BLaER1 treated with 17β-estradiol and CSF1 and Interleukin-3, amounts not matched to agents 10 nM and 100 nM (cell line): ENCODE data around the gene LPP.

ENCODE experiments used
- H3K27ac ChIP-seq, 11 experiments: shearing (Covaris generic); formaldehyde crosslinking; 2 replicates each; pipeline ENCODE4 v1.8.1; 2022
- H3K27me3 ChIP-seq, 11 experiments: shearing (Covaris generic); formaldehyde crosslinking; 2 replicates each; pipeline ENCODE4 v1.8.1; 2022
- H3K36me3 ChIP-seq, 11 experiments: shearing (Covaris generic); formaldehyde crosslinking; 2 replicates each; pipeline ENCODE4 v1.8.1; 2022
- H3K4me1 ChIP-seq, 10 experiments: shearing (Covaris generic); formaldehyde crosslinking; 2 replicates each; pipeline ENCODE4 v1.8.1; 2022
- H3K4me2 ChIP-seq, 11 experiments: shearing (Covaris generic); formaldehyde crosslinking; 2 replicates each; pipeline ENCODE4 v1.8.1; 2022
- H3K4me3 ChIP-seq, 10 experiments: shearing (Covaris generic); formaldehyde crosslinking; 2 replicates each; pipeline ENCODE4 v1.8.1; 2022
- H3K9ac ChIP-seq, 11 experiments: shearing (Covaris generic); formaldehyde crosslinking; 2 replicates each; pipeline ENCODE4 v1.8.1; 2022
- H3K9me3 ChIP-seq, 11 experiments: shearing (Covaris generic); formaldehyde crosslinking; replicated peaks in 1 of 11; 2 replicates each; pipeline ENCODE4 v1.8.1; 2022
- H4K20me1 ChIP-seq, 11 experiments: shearing (Covaris generic); formaldehyde crosslinking; 2 replicates each; pipeline ENCODE4 v1.8.1; 2022
- Cebpa-rat ChIP-seq, 11 experiments: shearing (Covaris generic); IDR thresholded peaks; 2 replicates each; pipeline ENCODE4 v1.8.1; 2022

LPP gene

GRCh38 chr3:188199386-188199785 is 45.4 kb downstream of the LPP start:
- peaks cover 0 to 49% (median 25%) of the 10 kb centered on the region in 11 experiments; a peak in 17 of 22 replicates for H3K36me3 ChIP-seq
- no peak overlapping the region for H3K4me2 ChIP-seq
- H3K4me1 ChIP-seq: peaks cover 6 to 60% (median 23%) of the 10 kb centered on the region in 10 experiments; a peak in 18 of 20 replicates
- no peaks in the 10 kb centered on the region for H3K27me3 ChIP-seq
- no peak overlapping the region for H3K9ac ChIP-seq
- no peak overlapping the region for H3K27ac ChIP-seq
- no peak for TF ChIP-seq Cebpa-rat (IDR thresholded peaks at IDR 0.05)
- H3K4me3 ChIP-seq: no peak overlapping the region
- peaks cover 0 to 5% (median 0%) of the 10 kb centered on the region in 11 experiments; a peak in 3 of 22 replicates for H3K9me3 ChIP-seq
- peaks cover 0 to 84% (median 9%) of the 10 kb centered on the region in 11 experiments; a peak in 8 of 22 replicates for H4K20me1 ChIP-seq

- Histone ChIP-seq H4K20me1 (peaks cover 0 to 84% (median 9%) of the 10 kb centered on the region in 11 experiments; a peak in 9 of 22 replicates), H3K9ac (no peak overlapping the region), H3K27me3 (no peaks in the 10 kb centered on the region), H3K4me3 (no peak overlapping the region), H3K9me3 (peaks cover 0 to 5% (median 0%) of the 10 kb centered on the region in 11 experiments; a peak in 3 of 22 replicates), H3K4me2 (peak overlapping the region in 7 of 11 experiments; percentile 13 to 58 (median 45); a peak in 14 of 22 replicates), H3K36me3 (peaks cover 0 to 51% (median 27%) of the 10 kb centered on the region in 11 experiments; a peak in 18 of 22 replicates), H3K4me1 (peaks cover 6 to 51% (median 23%) of the 10 kb centered on the region in 10 experiments; a peak in 18 of 20 replicates), H3K27ac (peak overlapping the region in 2 of 11 experiments; percentile 15 to 17; a peak in 3 of 22 replicates)
- no peak for TF ChIP-seq Cebpa-rat (IDR thresholded peaks at IDR 0.05)
Observed at GRCh38 chr3:188200481-188200880, 46.5 kb downstream of the LPP start.

GRCh38 chr3:188202358-188203138 is 48.6 kb downstream of the LPP start:
- Histone ChIP-seq H3K9ac (no peak overlapping the region), H3K4me2 (no peak overlapping the region), H3K36me3 (peaks cover 0 to 42% (median 27%) of the 10 kb centered on the region in 11 experiments; a peak in 18 of 22 replicates), H4K20me1 (peaks cover 0 to 84% (median 9%) of the 10 kb centered on the region in 11 experiments; a peak in 9 of 22 replicates), H3K4me1 (peaks cover 3 to 31% (median 16%) of the 10 kb centered on the region in 10 experiments; a peak in 19 of 20 replicates), H3K27ac (no peak overlapping the region), H3K27me3 (no peaks in the 10 kb centered on the region), H3K4me3 (no peak overlapping the region), H3K9me3 (peaks cover 0 to 5% (median 0%) of the 10 kb centered on the region in 11 experiments; a peak in 3 of 22 replicates)
- TF ChIP-seq Cebpa-rat (IDR thresholded peaks at IDR 0.05): no peak

GRCh38 chr3:188204526-188204925 is 50.6 kb downstream of the LPP start:
- Histone ChIP-seq H3K36me3 (peaks cover 5 to 41% (median 24%) of the 10 kb centered on the region in 11 experiments; a peak in 18 of 22 replicates), H4K20me1 (peaks cover 0 to 83% (median 8%) of the 10 kb centered on the region in 11 experiments; a peak in 9 of 22 replicates), H3K4me1 (peaks cover 5 to 24% (median 15%) of the 10 kb centered on the region in 10 experiments; a peak in 19 of 20 replicates), H3K9ac (no peak overlapping the region), H3K27me3 (no peaks in the 10 kb centered on the region), H3K4me2 (no peak overlapping the region), H3K27ac (no peak overlapping the region), H3K4me3 (no peak overlapping the region), H3K9me3 (peaks cover 0 to 6% (median 0%) of the 10 kb centered on the region in 11 experiments; a peak in 3 of 22 replicates)
- no peak for TF ChIP-seq Cebpa-rat (IDR thresholded peaks at IDR 0.05)

GRCh38 chr3:188205992-188206416 is 52.0 kb downstream of the LPP start:
- Histone ChIP-seq H3K4me3 (no peak overlapping the region), H3K4me1 (peaks cover under 1 to 21% (median 13%) of the 10 kb centered on the region in 10 experiments; a peak in 17 of 20 replicates), H3K27me3 (no peaks in the 10 kb centered on the region), H3K9ac (no peak overlapping the region), H3K36me3 (peaks cover 5 to 55% (median 30%) of the 10 kb centered on the region in 11 experiments; a peak in 18 of 22 replicates), H3K4me2 (no peak overlapping the region), H4K20me1 (peaks cover 0 to 76% (median 8%) of the 10 kb centered on the region in 11 experiments; a peak in 8 of 22 replicates), H3K27ac (no peak overlapping the region), H3K9me3 (peaks cover 0 to 7% (median 0%) of the 10 kb centered on the region in 11 experiments; a peak in 3 of 22 replicates)
- no peak for TF ChIP-seq Cebpa-rat (IDR thresholded peaks at IDR 0.05)

- Histone ChIP-seq H3K4me2 (no peak overlapping the region), H3K9me3 (peaks cover 0 to 7% (median 0%) of the 10 kb centered on the region in 11 experiments; a peak in 3 of 22 replicates)
Observed at GRCh38 chr3:188206787-188207186, 52.8 kb downstream of the LPP start.

GRCh38 chr3:188207941-188208515 is 54.1 kb downstream of the LPP start:
- no peak overlapping the region for H3K27ac ChIP-seq
- H3K9ac ChIP-seq: no peak overlapping the region
- H3K4me3 ChIP-seq: no peak overlapping the region
- H3K4me2 ChIP-seq: peak overlapping the region in 1 of 11 experiments; percentile 28; a peak in 1 of 22 replicates
- H3K27me3 ChIP-seq: no peaks in the 10 kb centered on the region
- H3K9me3 ChIP-seq: peaks cover 0 to 7% (median 0%) of the 10 kb centered on the region in 11 experiments; a peak in 1 of 22 replicates
- TF ChIP-seq Cebpa-rat (IDR thresholded peaks at IDR 0.05): no peak
- peaks cover 0 to 49% (median 30%) of the 10 kb centered on the region in 11 experiments; a peak in 16 of 22 replicates for H3K36me3 ChIP-seq
- H4K20me1 ChIP-seq: peaks cover 0 to 59% (median 8%) of the 10 kb centered on the region in 11 experiments; a peak in 8 of 22 replicates
- peaks cover 8 to 25% (median 23%) of the 10 kb centered on the region in 10 experiments for H3K4me1 ChIP-seq

More at GRCh38 chr3:188206787-188207186, 52.8 kb downstream of the LPP start:
- Histone ChIP-seq H3K9ac (no peak overlapping the region), H3K27ac (no peak overlapping the region), H3K4me1 (peaks cover 3 to 25% (median 18%) of the 10 kb centered on the region in 10 experiments; a peak in 16 of 20 replicates), H3K4me3 (no peak overlapping the region), H3K27me3 (no peaks in the 10 kb centered on the region), H3K36me3 (peaks cover 5 to 57% (median 31%) of the 10 kb centered on the region in 11 experiments; a peak in 18 of 22 replicates), H4K20me1 (peaks cover 0 to 68% (median 8%) of the 10 kb centered on the region in 11 experiments; a peak in 8 of 22 replicates)
- no peak for TF ChIP-seq Cebpa-rat (IDR thresholded peaks at IDR 0.05)

GRCh38 chr3:188208516-188208981 is 54.6 kb downstream of the LPP start:
- H3K4me3 ChIP-seq: no peak overlapping the region
- peaks cover 0 to 7% (median 0%) of the 10 kb centered on the region in 11 experiments; a peak in 1 of 22 replicates for H3K9me3 ChIP-seq
- H3K27ac ChIP-seq: no peak overlapping the region
- peaks cover 0 to 49% (median 30%) of the 10 kb centered on the region in 11 experiments; a peak in 16 of 22 replicates for H3K36me3 ChIP-seq
- peaks cover 13 to 30% (median 28%) of the 10 kb centered on the region in 10 experiments for H3K4me1 ChIP-seq
- no peak overlapping the region for H3K9ac ChIP-seq
- H3K27me3 ChIP-seq: no peaks in the 10 kb centered on the region
- H4K20me1 ChIP-seq: peaks cover 0 to 64% (median 8%) of the 10 kb centered on the region in 11 experiments; a peak in 8 of 22 replicates
- no peak overlapping the region for H3K4me2 ChIP-seq
- TF ChIP-seq Cebpa-rat (IDR thresholded peaks at IDR 0.05): no peak
